ENCODE measurements around the gene MUC5AC.

Gene MUC5AC

GRCh38 chr11:1167256-1167655, 9.5 kb downstream of the MUC5AC start:
- no peak for DNase-seq (ENCODE audit: low read depth)
- TF ChIP-seq POLR2A (IDR thresholded peaks at IDR 0.05; ENCODE audit: extremely low read depth, insufficient read length) (no peak), MAX (IDR thresholded peaks at IDR 0.05; ENCODE audit: low read depth, low read length) (no peak), CTCF (IDR thresholded peaks at IDR 0.05; ENCODE audit: low read depth, low read length) (no peak), MYC (IDR thresholded peaks at IDR 0.05; ENCODE audit: low read depth, low read length) (no peak)
- no peak overlapping the region for H3K4me3 ChIP-seq (ENCODE audit: low read depth, low read length)

GRCh38 chr11:1167751-1168231, 10.0 kb downstream of the MUC5AC start:
- DNase-seq (ENCODE audit: low read depth): no peak

GRCh38 chr11:1168256-1168655, 10.5 kb downstream of the MUC5AC start:
- H3K4me3 ChIP-seq (ENCODE audit: low read depth, low read length): no peak overlapping the region
- TF ChIP-seq MAX (IDR thresholded peaks at IDR 0.05; ENCODE audit: low read depth, low read length) (no peak), MYC (IDR thresholded peaks at IDR 0.05; ENCODE audit: low read depth, low read length) (no peak), POLR2A (IDR thresholded peaks at IDR 0.05; ENCODE audit: extremely low read depth, insufficient read length) (no peak), CTCF (IDR thresholded peaks at IDR 0.05; ENCODE audit: low read depth, low read length) (no peak)
- DNase-seq (ENCODE audit: low read depth): no peak

More at GRCh38 chr11:1167751-1168231, 10.0 kb downstream of the MUC5AC start:
- H3K4me3 ChIP-seq (ENCODE audit: low read depth, low read length): no peak overlapping the region
- TF ChIP-seq CTCF (IDR thresholded peaks at IDR 0.05; ENCODE audit: low read depth, low read length) (no peak), POLR2A (IDR thresholded peaks at IDR 0.05; ENCODE audit: extremely low read depth, insufficient read length) (no peak)

- TF ChIP-seq MAX (IDR thresholded peaks at IDR 0.05; ENCODE audit: low read depth, low read length): no peak
- no peak for TF ChIP-seq POLR2A (IDR thresholded peaks at IDR 0.05; ENCODE audit: extremely low read depth, insufficient read length)
- no peak for TF ChIP-seq CTCF (IDR thresholded peaks at IDR 0.05; ENCODE audit: low read depth, low read length)
- no peak for TF ChIP-seq MYC (IDR thresholded peaks at IDR 0.05; ENCODE audit: low read depth, low read length)
- no peak for DNase-seq (ENCODE audit: low read depth)
- H3K4me3 ChIP-seq (ENCODE audit: low read depth, low read length): no peak overlapping the region
Observed at GRCh38 chr11:1168721-1169161, 11.0 kb downstream of the MUC5AC start.

GRCh38 chr11:1171223-1171984, 13.7 kb downstream of the MUC5AC start:
- no peak for TF ChIP-seq MAX (IDR thresholded peaks at IDR 0.05; ENCODE audit: low read depth, low read length)
- no peak for TF ChIP-seq POLR2A (IDR thresholded peaks at IDR 0.05; ENCODE audit: extremely low read depth, insufficient read length)
- TF ChIP-seq CTCF (IDR thresholded peaks at IDR 0.05; ENCODE audit: low read depth, low read length): no peak
- TF ChIP-seq MYC (IDR thresholded peaks at IDR 0.05; ENCODE audit: low read depth, low read length): no peak
- H3K4me3 ChIP-seq (ENCODE audit: low read depth, low read length): no peak overlapping the region
- DNase-seq (ENCODE audit: low read depth): no peak

Data from NB4 (cell line).